GM18907 (cell line): ENCODE measurements around the gene DNAH17.

ENCODE experiments used
- ATAC-seq: cut with Tn5 transposase; IDR thresholded peaks from one replicate; pipeline ENCODE4 v1.9.1; 2021; ENCODE audit warnings: mild to moderate bottlenecking, moderate library complexity; ENCODE audit not compliant: unreplicated experiment

Gene DNAH17

GRCh38 chr17:78419970-78420815 is 157.0 kb downstream of the DNAH17 start:
- no peak for ATAC-seq

GRCh38 chr17:78418326-78419026 is 158.7 kb downstream of the DNAH17 start:
- no peak for ATAC-seq

GRCh38 chr17:78417531-78417909 is 159.7 kb downstream of the DNAH17 start:
- ATAC-seq, result no peak

DNA sequence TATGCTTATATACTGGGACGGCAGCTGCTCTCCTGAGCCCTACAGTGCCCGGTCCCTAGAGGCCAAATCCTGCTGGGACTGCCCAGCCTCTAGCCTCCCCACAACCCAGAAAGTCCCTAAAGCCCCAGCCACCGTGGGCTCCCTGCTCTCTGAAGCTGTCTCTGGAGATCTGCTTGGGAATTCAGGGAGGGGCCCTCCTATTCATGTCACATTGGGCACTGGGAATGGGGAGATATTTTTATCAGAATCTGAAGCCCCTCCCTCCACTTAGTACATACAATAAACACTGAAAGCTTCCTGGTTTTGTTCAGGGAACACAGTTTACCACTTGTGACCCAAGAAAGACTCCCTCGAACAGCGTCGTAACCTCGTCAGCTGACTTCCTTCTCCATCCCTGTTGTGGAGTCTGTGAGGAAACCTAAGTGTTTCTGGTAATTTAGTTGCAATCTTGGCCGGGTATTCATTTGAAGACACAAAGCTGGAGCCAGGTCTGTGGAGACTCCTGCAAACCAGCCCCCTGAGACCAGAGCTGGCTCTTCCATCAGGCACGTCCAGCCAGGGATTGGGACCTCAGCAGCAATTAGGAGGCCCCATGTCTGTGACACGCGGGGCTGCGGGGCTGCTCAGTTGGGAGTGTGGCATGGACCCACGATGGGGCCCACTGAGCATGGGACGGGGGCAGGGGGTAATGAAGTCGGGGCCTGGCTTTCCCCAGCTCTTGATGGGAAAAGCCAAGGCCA is 160.2 kb downstream of the DNAH17 start:
- no peak for ATAC-seq

DNA sequence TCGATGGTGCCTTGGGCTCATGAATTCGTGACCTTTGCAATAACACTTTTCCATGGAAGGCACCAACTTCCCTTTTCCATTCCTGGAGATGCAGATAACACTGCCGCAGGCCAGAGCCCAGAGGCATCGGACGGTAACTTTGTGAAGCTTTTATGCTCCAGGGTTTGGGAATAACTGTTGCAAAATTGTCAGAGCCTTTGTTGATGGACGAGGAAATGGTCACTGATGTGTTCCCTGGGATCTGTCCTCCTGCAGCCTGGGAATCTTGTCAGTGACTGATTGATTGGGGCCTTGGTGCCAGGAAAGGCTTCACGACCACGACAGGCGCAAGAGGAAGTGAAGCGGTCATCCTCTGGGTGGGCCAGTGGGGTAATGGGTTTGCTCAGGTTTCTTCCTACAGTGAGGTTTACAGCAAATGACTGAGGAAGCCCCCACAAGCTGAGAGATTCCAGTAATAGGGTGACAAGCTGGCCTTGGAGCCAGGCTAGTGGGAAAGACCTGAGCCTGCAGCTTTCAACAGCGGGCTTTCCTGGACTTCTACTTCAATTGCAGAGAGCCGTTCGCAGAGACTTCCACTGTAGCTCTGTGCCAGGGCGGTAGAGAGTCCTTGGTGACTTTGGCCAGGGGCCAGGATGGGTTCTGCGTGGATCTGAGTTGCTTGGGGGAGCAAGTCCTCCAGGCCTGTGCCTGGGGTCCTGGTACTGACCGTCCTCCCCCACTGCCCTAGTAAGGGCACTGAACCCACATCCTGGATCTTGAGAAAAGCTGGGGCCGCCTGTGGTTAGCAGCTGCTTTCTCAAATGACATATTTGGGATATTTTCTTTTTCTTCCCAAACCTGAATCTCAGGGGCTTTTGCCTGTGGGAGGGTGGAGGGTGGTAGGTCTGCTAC is 161.1 kb downstream of the DNAH17 start:
- ATAC-seq, result no peak

DNA sequence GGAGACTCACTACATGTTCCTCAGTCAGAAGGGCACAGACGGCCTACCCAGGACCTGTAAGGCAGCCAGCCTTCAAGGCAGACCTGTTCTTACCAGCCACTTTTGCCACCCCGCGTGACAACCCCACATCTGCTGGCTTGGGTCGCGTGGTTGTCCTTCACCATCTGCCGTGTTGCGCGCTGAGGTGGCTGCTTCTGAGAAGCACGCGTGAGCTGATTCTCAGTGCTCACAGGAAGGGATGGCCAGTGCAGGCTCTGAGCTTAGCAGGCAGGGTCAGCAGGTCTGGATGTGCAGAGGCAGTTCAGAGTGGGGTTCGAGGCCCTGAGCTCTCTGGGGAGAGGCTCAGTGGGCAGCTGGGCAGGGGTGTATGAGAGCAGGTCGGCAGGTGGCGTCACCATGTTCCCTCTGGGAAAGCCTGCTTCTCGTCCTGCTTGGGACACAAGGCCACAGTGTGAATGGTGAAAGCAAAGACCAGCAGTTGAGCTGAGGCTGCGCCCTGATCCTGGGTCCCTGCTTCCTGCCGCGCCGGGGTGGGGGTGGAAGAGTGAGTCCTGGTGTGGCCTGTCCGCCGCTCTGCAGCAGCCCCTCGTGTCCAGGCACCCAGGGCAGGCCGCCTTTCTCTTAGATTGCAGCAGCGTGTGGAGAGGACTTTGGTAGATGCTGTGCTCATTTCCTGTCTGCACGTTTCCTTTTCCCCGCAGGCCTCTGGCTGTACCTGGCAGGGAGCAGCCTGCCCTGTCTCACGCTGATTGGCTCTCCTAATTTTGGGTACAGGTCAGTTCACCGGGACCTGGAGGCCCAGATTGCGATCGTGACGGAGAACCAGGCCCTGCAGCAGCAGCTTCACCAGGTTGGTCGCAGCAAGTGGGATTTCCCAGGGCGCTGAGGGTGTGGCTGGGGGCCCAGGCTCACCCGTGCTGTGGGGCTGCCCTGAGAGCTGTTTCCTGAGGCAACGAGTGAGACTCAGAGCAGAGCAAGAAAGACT is 162.7 kb downstream of the DNAH17 start:
- ATAC-seq, result no peak

DNA sequence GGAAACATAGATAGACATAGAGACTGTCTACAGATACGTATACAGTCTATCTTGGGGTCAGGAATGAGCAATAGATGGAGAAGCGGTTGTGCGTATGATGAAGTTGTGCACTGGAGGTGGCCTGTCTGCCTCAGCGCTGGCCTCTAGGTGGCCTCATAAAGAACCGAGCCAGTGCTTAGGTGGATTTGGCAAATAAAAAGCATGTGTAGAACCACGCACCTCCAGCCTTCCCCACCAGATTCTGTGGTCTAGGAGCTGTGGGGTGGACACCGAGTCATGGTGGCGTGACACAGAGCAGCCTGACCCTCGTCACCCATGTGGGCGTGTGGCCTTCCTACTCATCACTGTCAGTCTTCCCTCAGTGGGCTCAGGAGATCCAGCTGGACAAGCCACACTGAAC is 164.8 kb downstream of the DNAH17 start:
- ATAC-seq, result no peak

GRCh38 chr17:78411241-78411857 is 165.8 kb downstream of the DNAH17 start:
- no peak for ATAC-seq

DNA sequence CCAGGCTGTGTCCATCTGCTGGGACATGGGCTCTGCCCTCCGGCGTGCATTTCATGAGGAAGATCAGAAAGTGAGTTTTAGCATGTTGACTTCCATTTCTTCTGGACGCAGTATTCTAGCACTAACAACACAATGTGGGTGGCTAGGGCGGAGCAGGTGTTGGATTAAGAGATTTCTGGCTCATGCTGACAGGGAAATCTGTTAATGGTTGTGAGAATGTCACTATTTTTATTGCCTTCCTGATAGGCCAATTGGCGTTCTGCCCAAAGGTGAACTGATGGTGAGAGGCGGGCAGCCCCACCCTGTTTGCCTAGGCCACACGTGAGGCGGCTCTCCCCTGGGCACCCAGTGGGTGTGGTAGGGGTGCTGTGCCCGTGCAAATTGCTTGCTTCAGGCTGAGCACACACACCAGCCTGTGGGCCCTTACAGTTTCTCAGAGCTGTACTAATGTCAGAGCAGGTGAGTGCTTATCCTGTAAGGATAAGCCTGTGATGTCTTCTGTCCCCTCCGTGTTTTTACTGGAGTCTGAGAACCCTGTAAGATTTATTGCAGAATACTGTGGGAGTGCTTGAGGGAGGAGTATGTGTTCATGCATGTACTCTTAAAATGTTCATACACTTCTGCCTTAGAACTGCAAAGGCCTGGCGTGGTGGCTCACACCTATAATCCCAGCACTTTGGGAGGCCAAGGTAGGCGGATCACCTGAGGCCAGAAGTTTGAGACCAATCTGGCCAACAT is 167.8 kb downstream of the DNAH17 start:
- ATAC-seq, result no peak

DNA sequence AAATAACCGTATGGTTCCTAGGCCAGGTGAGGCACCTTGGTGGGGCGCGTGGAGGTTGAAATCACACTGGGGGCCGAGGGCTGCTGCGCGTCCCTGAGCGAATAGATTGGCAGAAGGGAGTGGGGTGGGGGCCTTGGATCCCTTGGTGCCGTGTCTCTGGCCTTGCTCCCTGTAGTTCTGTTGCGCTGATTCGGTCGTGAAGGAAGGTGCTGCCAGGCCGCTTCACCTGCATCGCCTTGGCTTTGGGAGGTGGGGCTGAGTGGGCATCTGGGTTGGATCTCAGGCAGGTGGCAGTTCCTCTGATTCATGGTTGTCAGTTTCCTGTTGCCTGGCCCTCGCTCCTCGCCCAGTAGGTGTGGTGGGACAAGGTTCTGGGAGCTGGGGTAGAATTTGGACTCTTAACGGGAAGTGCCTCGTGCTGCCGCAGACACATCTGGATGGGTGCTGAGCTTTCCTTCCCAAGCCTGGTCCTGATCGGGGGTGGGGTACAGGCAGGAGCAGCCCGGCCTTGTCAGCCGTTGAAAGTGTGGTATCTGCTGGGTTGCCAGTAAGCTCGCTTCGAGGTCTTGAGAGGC is 168.6 kb downstream of the DNAH17 start:
- ATAC-seq, result no peak

DNA sequence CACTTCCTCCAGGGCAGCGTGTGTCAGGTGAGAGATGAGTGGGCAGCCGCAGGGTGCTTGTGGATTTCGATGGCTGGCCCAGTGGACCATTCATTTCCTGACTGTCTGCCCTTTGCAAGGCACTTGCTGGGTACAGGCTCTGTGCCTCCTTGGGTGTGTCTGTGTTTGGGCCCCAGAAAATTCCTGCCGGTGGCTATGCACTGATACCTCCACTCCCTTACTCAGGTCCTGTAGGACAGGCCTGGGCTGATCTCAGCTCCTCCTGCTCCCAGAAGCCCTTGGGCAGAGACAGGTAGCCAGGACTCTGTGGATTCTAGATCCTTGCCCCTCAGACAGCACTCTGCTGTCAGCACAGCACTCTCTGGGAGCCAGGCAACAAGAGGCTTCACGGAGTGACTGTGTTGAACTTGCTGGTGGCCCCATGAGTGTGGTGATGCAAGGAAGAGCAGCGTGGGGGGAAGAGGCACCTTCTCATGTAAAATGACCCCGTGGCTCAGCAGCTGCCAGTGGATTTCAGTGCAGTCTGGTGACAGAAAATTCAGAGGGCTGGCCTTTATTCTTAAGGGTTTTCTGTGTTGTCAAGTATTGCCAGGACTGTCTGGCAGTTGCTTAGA is 169.7 kb downstream of the DNAH17 start:
- ATAC-seq, result no peak

GRCh38 chr17:78406920-78407319 is 170.3 kb downstream of the DNAH17 start:
- no peak for ATAC-seq

- ATAC-seq, result no peak
These were observed 170.8 kb downstream of the DNAH17 start for GRCh38 chr17:78406396-78406795.

GRCh38 chr17:78403822-78404221 is 173.4 kb downstream of the DNAH17 start:
- no peak for ATAC-seq

- no peak for ATAC-seq
These were observed 175.3 kb downstream of the DNAH17 start for GRCh38 chr17:78401891-78402290.

- ATAC-seq, result no peak
These were observed 175.9 kb downstream of the DNAH17 start for GRCh38 chr17:78401246-78401645.

DNA sequence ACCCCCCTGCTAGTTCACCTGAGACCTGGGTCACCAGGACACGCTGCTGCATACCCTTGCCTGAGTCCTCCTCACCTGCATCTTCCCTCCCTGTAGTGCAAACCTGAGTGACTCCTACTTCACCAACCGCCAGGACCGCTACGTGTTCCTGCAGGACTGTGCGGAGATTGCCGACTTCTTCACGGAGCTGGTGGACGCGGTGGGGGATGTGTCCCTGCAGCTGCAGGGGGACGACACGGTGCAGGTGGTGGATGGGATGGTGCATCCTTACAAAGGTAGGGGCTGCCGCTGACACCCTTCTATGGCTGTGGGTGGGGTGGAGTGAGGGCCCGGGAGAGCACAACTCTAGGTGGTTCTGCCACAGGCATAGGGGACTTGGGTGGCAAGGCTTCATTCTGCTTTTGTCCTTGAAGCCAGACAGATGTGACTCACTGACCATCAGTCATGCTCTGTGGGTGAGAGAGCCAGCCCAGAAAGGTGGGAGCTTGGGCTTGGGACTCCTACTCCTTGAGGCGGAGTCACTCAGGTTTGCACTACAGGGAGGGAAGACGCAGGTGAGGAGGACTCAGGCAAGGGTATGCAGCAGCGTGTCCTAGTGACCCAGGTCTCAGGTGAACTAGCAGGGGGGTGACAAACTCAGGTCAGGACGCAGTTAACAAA is 176.5 kb downstream of the DNAH17 start:
- no peak for ATAC-seq
